COLO829 (cell line): ENCODE measurements around the gene LIMA1.
"Not testable (repeated sequence)": the region's sequence is repeated elsewhere in the genome, so short reads cannot be mapped to it uniquely, and the experiment has no call there.

Source experiments
- DNase-seq: peaks from one replicate; pipeline ENCODE4 v3.0.0; 2012; ENCODE audit warnings: low spot score

The LIMA1 gene

DNA sequence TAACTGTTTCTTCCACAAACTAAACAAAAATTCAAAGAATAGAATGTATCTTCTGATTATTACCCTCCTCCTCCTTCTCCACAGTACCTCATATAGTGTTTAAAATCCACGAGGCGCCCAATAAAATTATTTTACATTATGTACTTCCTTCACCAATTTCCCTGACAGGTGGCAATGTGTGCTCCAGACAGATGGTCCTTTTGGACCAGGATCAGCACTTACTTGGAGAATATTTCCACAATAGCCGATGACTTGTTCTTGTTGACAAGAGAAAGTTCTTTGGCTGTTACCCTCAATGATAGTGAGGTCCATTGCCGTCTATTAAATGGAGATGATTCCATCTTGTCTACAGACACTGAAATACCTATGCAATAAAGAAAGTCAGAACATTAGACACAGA, 34.9 kb downstream of the LIMA1 start:
- no peak for DNase-seq

DNA sequence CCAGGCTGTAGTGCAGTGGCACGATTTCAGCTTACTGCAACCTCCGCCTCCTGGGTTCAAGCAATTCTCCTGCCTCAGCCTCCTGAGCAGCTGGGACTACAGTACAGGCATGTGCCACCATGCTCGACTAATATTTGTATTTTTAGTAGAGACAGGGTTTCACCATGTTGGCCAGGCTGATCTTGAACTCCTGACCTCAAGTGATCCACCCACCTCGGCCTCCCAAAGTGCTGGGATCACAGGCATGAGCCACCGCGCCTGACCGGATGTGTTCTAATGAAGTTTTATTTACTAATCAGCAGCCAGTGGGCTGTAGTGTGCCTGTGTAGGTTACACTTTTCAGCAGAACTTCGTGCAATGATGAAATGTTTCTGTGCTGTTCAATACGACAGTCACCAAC, 35.7 kb downstream of the LIMA1 start:
- DNase-seq = not testable (repeated sequence)

DNA sequence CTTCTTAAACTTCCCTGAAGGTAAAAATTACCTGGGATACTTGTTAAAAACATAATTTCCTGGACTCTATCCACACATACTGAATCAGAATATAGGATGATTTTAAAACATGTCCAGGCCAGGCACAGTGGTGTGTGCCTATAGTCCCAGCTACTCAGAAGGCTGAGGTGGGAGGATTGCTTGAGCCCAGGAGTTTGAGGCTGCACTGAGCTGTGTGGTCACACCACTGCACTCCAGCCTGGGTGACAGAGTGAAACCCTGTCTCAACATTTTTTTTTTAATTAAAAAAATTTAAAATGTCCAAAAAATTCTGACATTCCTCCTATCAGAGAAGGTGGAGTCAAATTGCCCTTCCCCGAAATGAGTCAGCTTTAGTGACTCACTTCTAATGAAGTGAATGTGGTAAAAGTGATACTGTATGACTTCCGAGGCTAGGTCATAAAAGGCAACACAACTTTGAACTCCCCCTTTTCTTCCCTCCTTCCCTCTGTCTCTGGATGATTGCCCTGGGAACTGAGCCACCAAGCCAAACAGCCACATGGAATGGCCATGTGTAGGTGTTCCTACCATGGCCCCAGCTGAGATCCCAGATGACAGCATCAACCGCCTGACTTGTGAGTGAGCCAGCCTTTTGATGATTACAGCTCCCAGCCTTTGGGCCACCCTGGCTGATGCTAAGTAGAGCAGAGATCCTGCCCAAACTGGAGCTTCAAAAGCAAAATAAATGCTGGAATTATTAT, 36.3 kb downstream of the LIMA1 start:
- peak; percentile 88 for DNase-seq

DNA sequence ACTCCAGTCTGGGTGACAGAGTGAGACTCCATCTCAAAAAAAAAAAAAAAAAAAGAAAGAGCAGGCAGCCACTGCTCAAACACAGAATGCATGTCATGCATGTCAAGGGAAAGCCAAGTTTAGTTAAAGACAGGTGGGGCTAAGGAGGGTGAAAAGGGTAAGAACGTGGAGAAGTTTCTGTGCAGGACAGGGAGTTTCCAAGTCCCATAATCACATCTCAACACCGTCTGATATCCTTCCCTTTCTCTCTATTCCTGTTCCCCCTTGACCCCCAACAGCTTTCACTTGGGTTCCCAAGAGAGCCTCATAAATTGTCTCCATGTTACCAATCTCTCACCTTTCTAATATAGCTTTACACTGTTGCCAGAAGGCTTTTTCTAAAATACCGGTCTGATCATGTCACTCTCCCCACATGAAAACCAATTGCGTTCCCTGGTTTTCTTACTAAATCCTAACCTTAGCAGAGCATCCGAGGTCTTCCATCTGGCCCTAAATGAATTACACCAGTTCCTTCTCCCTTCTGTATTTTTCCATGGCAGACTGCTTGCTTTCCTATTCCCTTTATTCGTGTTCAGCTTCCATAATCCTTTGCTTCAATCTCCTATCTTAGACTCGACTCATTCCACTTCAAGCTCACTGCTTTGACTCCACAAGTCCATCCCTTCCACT, 37.0 kb downstream of the LIMA1 start:
- no peak for DNase-seq

DNA sequence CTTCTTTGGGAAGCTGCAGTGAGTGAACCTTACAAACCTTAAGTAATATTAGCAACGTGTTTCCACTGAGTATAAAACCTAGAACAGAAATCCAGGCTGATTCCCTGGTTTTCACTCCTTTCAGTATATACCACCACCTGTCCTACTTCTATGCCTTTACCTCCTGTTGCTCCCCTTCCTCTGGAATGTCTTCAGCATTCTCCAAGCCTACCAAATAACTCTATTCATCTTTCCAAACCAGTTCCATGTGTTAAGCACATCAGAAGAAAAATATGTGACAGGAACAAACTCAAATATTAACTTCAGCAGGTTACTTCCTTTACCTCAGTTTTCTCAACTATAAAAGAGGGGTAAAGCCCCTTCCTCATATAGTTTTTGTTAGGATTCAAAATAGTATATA, 39.8 kb downstream of the LIMA1 start:
- DNase-seq = no peak

DNA sequence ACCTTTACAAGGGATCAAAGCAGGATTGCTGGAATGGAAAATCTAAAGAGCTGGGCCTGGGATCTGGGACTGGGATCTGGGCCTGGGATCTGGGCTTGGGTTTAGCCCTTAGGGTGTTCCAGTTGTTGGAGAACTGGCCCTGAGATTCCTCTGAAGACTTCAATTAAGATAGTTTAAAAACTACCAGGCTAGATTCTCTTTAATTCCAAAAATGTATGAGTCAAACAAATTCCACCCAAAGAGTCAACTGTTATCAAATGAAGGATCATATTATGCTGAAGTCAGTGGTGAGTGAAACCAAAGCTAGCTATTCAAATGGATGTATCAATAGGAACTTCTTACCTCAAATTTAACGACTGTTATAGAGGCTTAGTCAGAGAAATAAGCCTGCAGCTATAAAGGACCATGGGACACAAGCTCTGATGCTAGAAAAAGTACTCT, 40.5 kb downstream of the LIMA1 start:
- DNase-seq = peak; percentile 77

DNA sequence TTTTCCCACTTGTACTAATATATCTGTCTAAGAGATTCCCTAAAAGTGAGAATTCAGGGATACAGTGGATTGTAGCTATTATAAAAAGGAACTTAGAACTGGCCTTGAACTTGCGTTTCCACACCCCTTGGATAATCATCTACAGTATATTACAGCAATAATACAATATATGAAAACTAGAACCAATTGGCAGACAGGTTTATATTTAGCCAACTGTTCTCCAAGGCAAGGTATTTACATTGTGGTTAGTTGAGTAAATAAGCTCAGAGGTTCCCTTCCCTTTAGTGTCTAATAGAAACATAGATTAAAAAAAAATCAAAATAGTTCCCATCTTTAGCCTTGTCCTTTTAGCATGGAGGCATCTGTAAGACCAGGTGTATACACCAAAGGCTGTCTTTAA, 42.1 kb downstream of the LIMA1 start:
- no peak for DNase-seq

DNA sequence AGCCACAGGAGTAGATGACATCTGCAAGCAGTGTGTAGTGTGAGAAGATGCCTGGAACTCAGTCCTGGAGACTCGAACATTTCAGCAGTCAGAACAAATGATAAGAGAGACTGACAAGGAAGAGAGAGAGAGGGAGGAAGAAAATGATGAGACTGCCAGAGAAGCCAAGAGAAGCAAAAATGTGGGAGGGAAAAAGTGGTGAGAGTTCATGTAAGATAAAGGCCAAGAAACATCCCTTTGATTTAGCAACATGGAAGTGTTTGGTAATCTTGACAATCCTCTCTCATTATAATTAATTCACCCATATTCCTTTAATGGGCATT, 42.6 kb downstream of the LIMA1 start:
- no peak for DNase-seq

DNA sequence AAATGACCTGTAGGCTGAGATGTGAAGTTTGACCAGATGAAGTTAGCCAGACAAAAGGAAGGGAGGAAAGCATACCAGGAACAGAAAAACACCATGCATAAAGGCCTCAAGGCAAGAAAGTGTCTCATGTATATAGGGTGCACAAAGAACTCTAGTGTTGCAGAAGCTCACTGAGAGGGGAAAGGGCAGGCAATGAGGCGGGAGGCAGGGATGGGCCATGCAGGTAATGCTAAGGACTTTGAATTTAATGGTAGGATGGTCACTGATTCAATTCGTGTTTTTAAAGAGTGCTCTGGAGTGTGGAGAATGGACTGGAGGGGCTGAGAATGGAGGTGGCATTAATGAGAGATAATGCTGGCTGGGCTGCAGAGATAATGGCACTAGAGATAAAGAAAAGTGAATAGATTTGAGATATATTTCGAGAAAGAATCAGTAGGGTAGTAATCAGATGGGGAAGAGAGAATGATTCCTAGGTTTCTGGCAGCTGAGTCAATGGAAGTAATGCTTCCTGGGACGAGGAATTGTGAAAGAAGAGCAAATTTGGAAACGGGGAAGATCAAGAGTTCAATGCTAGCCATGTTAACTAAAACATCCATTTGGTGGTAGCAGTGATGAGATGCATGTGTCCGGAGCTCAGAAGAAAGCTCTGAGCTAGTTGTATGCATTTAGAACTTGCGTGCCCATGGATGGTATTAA, 43.1 kb downstream of the LIMA1 start:
- no peak for DNase-seq

DNA sequence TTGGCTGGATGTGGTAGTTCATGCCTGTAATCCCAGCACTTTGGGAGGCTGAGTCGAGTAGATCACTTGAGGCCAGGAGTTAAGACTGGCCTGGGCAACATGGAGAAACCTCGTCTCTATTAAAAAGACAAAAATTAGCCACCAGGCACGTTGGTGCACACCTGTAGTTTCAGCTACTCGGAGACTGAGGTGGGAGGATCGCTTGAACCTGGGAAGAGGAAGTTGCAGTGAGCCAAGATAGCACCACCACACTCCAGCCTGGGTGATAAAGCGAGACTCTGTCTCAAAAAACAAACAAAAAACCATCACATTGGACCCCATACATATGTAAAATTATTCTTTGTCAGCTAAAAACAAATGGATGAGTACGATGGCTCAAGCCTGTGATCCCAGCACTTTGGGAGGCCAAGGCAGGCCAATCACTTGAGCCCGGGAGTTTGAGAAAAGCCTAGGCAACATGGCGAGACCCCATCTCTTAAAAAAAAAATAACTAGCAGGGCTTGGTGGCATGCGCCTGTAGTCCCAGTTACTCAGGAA, 43.9 kb downstream of the LIMA1 start:
- DNase-seq = no peak

DNA sequence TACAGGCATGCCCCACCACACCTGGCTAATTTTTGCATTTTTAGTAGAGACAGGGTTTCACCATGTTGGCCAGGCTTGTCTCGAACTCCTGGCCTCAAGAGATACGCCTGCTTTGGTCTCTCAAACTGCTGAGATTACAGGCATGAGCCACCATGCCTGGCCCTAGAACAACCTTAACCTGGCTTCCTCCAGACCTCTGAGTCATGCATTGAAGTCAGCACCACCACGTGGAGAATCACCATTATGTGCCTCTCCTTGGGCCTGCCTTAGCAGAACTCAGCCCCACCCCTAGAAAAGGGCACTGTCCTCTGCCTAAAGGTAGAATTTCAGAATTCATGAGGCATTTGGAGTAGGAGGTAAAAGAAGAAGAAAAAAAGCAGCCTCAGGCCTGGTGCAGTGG, 49.0 kb downstream of the LIMA1 start:
- no peak for DNase-seq

DNA sequence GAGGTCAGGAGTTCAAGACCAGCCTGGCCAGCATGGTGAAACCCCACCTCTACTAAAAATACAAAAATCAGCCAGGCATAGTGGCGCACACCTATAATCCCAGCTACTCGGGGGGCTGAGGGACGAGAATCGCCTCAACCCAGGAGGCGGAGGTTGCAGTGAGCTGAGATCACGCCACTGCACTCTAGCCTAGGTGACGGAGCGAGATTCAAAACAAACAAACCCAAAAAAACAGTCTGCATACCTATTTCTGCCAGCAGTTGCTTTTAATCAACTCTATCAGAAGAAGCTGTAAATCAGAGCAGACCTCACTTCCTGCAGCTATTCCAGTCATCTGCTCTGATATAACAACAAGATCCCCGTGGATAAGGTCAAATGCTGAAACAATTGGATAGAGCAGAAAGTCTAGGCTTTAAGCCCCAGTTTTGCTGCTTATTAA, 50.5 kb downstream of the LIMA1 start:
- no peak for DNase-seq

DNA sequence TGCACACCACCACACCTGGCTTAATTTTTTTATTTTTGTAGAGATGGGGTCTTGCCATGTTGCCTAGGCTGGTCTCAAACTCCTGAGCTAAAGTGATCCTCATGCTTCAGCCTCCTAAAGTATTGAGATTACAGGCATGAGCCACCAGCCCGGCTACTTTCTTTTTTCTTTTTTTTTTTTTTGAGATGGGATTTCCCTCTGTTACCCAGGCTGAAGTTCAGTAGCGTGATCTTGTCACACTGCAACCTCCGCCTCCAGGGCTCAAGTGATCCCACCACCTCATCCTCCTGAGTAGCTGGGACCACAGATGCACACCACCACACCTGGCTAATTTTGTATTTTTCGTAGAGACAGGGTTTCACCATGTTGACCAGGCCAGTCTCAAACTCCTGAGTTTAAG, 51.1 kb downstream of the LIMA1 start:
- no peak for DNase-seq

DNA sequence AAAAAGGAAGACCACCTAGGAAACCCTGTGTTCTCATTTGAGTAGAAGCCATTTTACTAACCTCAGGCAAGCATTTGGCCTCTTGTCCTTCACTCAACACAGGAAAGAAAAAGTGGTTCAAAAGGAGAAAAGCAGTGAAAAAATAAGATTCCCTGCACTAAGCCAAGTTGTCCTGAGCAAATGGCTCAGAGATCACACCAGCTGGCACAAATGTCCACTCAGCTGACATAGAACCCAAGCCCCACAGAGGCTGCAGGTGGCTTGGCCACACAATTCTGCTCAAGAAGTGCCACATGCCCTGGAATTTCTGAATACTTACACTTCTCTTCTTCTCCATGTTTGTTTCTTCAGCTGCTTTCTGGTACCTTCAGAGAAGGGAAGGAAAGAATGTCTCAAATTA, 52.0 kb downstream of the LIMA1 start:
- DNase-seq = no peak

DNA sequence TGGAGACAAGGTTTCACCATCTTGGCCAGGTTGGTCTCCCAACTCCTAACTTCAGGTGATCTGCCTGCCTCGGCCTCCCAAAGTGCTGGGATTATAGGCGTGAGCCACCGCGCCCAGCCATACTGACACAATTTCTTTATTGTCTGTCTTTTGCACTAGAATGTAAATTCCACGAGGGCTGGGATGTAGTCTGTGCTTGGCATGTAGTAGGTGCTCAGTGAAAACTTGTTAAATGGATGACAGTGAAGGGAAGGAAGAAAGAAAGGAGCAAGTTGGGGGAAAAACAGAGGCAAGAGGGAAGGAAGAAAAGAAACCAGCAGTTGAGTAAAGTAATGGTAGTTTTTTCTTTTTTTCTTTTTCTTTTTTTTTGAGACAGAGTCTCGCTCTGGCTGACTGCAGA, 53.1 kb downstream of the LIMA1 start:
- DNase-seq = no peak

DNA sequence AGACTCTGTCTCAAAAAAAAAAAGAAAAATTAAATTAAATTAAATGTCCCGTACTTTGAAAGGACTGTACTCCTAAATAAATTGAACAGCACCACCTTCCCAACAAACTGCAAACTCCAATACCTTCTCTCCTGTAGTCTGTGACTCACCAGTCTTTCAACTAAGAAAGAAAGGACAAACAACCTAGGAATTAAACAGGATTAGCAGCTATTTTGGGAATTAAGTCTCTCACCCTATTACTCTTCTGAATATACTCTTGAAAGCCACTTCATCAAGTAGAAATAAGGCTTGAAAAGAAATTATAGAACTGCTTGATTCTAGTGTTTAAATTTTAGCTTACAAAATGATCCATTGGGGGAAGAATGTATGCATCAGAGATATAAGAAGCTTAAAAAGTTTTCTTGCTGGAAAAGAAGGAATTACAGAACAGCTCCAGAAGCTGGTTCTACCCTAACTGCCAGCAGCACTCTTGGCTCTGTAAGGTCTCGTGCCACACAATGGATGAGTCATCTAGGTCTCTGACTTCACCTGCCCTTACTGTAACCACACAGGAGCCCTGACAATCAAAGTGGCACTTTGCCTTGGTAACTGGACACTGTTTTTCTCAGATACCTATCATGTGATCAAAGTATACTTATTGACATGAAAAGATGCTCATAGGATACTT, 59.2 kb downstream of the LIMA1 start:
- DNase-seq = no peak

DNA sequence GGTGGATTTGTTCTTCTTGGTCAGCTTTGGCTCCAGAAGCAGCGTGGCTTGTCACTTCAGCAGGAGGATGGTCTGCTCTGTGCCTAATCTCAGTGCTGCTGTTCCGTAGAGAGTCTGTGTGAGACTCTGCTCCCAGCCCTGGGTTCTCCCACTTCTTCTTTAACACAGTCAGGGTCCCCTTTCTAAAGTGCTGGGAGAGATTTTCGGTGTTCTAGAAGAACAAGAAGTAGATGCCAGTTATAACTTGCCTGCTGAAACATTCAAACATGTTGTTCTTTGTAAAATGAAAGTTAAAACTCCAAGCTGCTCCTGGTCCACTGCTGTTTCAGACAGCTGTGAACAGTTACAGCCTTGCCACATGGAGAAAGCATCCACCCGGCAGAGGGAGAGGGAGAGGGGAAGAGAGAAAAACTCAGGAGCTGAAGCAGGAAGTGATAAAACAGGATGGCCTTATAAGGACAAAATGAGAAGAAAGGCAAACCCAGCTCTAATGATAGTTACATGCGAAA, 61.0 kb downstream of the LIMA1 start:
- DNase-seq = peak; percentile 80

DNA sequence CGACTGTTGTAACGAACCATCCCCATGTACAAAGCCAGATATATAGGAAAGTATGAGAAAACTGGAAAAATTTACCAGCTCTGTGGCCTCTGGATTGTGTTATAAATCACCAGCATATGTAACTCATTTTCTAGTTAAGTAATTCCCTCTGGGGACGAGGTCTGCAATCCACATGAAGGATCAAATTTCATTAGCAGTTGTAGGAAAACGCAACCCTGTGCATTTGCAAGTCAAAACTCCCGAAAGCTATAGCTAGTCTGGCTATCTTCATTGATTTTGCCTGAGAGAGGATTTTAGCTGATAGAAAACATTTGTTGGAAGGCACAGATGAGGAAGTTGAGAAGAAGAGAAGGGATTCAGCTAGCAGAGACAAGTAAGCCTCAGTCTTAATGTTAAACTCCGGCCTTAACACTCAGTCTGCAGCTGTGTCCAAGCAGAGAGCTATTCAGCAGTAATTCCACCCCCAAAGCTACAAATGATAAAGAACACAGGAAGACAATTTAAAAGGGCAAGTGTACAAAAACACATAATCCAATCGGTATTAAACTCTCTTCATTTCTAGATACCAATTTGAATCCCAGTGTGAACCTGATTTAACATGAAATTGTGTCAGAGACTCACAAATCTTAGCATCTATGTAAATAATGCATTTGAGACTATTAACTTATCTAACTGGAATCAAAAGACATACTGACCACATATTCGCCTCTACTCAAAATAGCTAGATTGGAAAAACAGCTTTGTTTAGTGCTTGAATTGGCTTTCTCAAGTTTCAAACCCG, 61.9 kb downstream of the LIMA1 start:
- DNase-seq = no peak

DNA sequence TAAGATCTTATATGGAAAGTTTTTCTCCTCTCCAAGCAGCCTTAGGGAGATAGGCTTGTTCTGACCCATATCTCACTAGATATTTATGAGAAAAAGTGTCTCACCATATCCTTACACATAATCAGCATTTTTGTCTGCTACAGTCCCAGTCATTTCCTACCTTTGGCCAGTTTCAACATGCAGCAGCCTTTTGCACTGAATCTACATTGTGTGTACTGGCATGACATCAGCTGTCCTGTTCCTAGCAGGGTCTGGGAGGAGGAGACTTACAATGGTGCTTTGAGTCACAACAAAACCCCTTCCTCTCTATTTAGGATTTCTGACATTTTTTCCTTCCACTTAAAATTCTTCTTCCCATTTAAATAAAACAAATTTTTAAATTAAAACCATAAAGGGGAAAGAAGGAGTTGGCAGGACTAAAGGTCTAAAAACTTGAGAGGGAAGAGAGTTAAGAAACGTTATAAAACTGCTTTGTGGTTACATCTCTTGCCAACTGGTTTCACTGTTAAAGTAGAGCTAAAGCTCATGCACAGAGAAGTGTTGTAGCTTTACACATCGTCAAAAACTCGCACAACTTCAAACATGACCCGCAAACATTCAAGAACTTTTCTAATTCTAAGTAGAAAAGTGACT, 62.8 kb downstream of the LIMA1 start:
- DNase-seq = no peak

DNA sequence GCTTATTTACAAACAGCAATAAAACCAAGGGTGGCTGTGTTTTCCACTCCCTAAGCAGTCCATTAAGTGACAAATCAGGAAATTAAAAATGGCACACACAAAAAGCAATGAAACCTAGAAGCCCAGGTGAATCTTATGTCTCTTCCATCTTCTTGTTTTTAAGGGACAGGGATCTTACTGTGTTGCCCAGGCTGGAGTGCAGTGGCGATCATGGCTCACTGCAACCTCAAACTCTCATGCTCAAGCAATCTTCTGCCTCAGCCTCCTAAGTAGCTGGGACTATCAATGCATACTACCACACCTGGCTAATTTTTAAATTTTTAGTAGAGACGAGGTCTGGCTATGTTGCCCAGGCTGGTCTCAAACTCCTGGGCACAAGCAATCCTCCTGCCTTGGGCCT, 63.8 kb downstream of the LIMA1 start:
- no peak for DNase-seq

DNA sequence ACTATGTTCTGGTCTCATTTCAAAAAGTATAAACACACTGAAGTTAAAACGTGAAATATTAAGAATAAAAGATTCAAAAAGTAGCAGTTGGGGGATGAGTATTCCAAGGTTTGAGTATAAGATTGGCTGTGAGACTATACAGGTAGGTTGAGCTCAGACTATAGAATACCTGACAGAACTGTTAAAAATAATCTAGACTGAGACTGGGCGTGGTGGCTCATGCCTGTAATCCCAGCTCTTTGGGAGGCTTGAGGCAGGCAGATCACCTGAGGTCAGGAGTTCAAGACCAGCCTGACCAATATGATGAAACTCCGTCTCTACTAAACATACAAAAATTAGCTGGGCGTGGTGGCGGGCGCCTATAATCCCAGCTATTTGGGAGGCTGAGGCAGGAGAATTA, 64.3 kb downstream of the LIMA1 start:
- DNase-seq = not testable (repeated sequence)
